GM18498 (cell line): ENCODE data around the gene KNL1.
"Not testable (repeated sequence)": the region's sequence is repeated elsewhere in the genome, so short reads cannot be mapped to it uniquely, and the experiment has no call there.

Experiments used
- ATAC-seq: cut with Tn5 transposase; IDR thresholded peaks from one replicate; pipeline ENCODE4 v1.9.1; 2021; ENCODE audit warnings: mild to moderate bottlenecking, moderate library complexity; ENCODE audit not compliant: unreplicated experiment

The KNL1 gene

GRCh38 chr15:40664909-40665308 is 70.9 kb downstream of the KNL1 start:
- no peak for ATAC-seq

DNA sequence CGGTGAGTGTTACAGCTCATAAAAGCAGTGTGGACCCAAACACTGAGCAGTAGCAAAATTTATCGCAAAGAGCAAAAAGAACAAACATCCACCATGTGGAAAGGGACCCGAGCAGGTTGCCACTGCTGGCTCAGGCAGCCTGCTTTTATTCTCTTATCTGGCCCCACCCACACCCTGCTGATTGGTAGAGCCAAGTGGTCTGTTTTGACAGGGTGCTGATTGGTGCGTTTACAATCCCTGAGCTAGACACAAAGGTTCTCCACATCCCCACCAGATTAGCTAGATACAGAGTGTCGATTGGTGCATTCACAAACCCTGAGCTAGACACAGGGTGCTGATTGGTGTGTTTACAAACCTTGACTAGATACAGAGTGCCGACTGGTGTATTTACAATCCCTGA is 82.2 kb downstream of the KNL1 start:
- ATAC-seq: not testable (repeated sequence)

GRCh38 chr15:40676906-40677305 is 82.9 kb downstream of the KNL1 start:
- not testable (repeated sequence) for ATAC-seq

DNA sequence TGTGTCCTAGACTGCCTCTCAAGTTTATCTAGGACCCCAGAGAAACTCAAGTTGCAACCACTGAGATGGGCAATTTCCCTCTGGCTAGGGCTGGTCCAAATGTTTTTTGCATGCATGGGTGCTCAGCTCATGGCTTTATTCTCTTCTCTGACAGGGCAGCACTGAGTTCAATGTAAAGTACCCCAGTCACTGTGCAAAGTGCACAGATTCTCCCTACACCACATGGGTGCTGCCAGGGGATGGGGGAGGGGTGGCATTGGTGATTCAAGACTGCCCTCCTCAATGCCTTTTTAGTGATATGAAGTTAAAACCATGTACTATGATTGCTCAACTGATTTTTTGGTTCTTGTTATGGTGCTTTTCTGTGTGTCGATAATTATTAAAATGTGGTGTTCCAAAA is 86.1 kb downstream of the KNL1 start:
- no peak for ATAC-seq

GRCh38 chr15:40680959-40681358 is 86.9 kb downstream of the KNL1 start:
- not testable (repeated sequence) for ATAC-seq

- ATAC-seq: no peak
Measured at GRCh38 chr15:40684381-40684780, 90.3 kb downstream of the KNL1 start.

DNA sequence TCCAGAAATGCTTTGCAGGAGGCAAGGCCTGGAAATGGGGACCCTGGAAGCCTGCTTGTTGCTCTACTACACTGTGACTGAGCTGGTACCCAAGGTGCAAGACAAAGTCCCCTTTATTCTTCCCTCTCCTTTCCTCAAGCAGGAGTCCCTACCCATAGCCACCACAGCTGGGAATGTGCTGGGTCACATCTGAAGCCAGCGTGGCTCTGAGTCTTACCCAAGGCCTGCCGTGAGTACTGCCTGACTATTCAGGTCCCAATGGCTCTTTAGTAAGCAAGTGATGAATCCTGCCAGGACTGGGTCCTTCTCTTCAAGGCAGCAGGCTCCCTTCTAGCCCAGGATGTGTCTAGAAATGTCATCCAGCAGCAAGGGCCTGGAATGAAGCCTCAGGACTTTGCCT is 91.3 kb downstream of the KNL1 start:
- no peak for ATAC-seq

DNA sequence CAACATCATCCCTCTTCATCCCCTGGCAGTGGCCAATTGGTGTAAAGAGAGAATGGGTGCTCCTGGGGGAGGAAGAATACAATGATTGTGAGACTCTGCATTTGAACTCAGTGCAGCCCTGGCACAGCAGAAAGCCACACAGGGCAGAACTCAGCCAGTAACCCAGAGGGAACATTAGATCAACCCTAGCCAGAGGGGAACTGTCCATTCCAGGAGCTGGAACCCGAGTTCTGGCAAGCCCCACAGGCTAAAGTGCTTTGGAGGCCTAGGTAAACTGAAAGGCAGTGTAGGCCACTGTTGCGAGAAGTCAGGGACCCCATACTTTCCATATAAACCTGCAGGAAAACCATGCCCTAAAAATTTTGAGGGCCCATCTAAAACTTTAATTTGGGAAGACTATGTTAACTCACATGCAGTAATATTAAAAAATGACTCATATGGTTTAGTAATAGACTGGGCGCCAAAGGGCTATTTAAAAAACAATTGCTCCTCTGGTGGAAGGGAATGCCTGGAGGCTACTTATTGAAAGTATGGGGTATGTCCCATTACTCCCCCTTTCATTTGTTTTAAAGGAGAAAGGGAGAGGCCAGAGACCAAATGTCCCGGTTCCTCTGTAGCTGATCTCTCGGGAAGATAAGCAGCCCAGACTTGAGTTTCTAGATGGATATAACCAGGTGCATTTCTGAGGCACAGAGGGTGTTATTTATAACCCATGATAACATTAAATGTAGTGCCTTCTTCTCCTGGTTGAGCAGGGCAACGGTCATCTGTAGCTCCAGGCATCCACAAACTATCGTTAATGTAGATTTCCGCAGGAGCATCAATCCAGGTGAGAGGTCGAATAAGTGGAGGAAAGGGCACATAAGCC is 95.1 kb downstream of the KNL1 start:
- no peak for ATAC-seq

- no peak for ATAC-seq
Measured at GRCh38 chr15:40691737-40692136, 97.7 kb downstream of the KNL1 start.

- peak; percentile 4 for ATAC-seq
Measured at GRCh38 chr15:40693904-40694687, 100.0 kb downstream of the KNL1 start.

- peak; percentile 86 for ATAC-seq
Measured at GRCh38 chr15:40694688-40695468, 100.8 kb downstream of the KNL1 start, which contains the start of gene RAD51. TSS of gene RAD51 (plus strand) at chr15:40695174. CDS start at chr15:40698759, 3,585 bp downstream.

DNA sequence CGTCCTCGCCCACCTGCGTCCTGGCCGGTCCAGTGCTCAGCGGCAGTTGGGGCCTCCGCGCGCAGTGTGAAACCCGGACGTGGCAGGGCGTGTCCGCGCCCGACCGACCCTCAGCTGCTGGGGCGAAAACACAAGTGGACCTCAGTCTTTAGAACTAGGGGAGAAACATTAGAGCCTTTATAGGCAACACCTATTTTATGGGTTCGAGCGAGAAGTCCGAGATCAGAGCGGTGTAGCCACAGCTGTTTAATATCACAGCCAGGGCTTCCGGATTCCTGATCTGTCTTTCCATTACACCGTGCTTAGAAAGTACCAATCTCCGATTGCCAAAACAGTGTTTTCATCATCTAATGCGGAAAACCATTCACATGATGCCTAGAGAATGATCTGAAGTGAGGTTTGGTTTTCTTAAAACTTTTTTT is 101.4 kb downstream of the KNL1 start:
- ATAC-seq: no peak

GRCh38 chr15:40696228-40696627 is 102.2 kb downstream of the KNL1 start:
- no peak for ATAC-seq

DNA sequence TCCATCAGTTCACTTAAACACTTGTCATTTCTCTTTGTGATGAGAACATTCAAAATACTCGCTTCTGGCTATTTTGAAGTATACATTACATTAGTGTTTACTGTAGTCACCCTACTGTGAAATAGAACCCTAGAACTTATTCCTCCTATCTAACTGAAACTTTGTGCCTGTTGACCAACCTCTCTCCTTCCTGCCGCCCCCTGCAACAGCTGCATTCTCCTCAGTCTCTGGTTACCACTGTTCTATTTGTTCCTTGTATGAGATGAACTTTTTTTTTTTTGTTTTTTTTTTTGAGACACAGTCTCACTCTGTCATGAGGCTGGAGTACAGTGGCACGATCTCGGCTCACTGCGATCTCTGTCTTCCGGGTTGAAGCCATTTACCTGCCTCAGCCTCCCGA is 103.9 kb downstream of the KNL1 start:
- ATAC-seq: no peak

- ATAC-seq: no peak
Measured at GRCh38 chr15:40702077-40702476, 108.0 kb downstream of the KNL1 start.

DNA sequence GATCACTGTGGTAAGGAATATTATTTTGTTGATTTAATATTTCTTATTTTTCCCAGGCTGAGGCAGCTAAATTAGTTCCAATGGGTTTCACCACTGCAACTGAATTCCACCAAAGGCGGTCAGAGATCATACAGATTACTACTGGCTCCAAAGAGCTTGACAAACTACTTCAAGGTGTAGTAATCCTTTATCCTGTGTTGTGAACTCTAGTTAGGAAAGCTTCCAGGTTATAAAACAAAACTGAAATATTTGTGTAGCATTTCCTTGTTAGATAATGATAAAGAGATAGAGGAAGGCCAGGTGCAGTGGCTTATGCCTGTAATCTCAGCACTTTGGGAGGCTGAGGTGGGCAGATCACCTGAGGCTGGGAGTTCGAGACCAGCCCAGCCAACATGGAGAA is 112.1 kb downstream of the KNL1 start:
- no peak for ATAC-seq
